ENCODE data around the gene KCNC1. TPM values are rescaled to one million over a fixed set of nuclear protein-coding genes. Genes with fewer than 3 reads are reported as not detected.

KCNC1 gene
- total and polyA plus RNA-seq, 4 donors = 0.54 TPM; not detected in 3

GRCh38 chr11:17743808-17744119 lies 9.2 kb downstream of the KCNC1 start:
- no peak for DNase-seq (ENCODE audit: low spot score)
- Histone ChIP-seq H3K27ac (ENCODE audit: low read depth in 1 of 2, low read length in 2 of 2) (no peak overlapping the region), H3K9me3 (ENCODE audit: control insufficient read depth in 4 of 4, low read length in 3 of 4) (no peaks in the 10 kb centered on the region), H3K36me3 (ENCODE audit: control insufficient read depth in 4 of 4, insufficient read depth in 3 of 4, low read depth in 1 of 4, low read length in 3 of 4) (no peaks in the 10 kb centered on the region), H3K4me1 (ENCODE audit: control insufficient read depth in 4 of 4, insufficient read depth in 4 of 4, low read length in 3 of 4) (no peaks in the 10 kb centered on the region), H3K4me3 (ENCODE audit: low read depth in 1 of 3, low read length in 3 of 3) (no peak overlapping the region), H3K9ac (ENCODE audit: low read depth in 1 of 2, low read length in 2 of 2) (no peak overlapping the region), H3K27me3 (ENCODE audit: control insufficient read depth in 4 of 4, insufficient read depth in 4 of 4, low read length in 3 of 4) (no peaks in the 10 kb centered on the region)
- TF ChIP-seq NR2F2 (IDR thresholded peaks at IDR 0.05) (no peak), ATF3 (IDR thresholded peaks at IDR 0.05) (no peak), HNF4G (IDR thresholded peaks at IDR 0.05) (no peak), GABPA (IDR thresholded peaks at IDR 0.05 in 1 of 2, conservative IDR thresholded peaks at IDR 0.05 in 1 of 2) (no peak), RAD21 (IDR thresholded peaks at IDR 0.05) (no peak), CTCF (IDR thresholded peaks at IDR 0.05; ENCODE audit: low read depth, low read length, missing input control) (no peak), FOXA1 (IDR thresholded peaks at IDR 0.05) (no peak), ZBTB33 (IDR thresholded peaks at IDR 0.05) (no peak), REST (IDR thresholded peaks at IDR 0.05) (no peak), SP1 (IDR thresholded peaks at IDR 0.05) (no peak), FOXA2 (IDR thresholded peaks at IDR 0.05) (no peak), HNF4A (conservative IDR thresholded peaks at IDR 0.05) (no peak), YY1 (IDR thresholded peaks at IDR 0.05) (no peak), RXRA (IDR thresholded peaks at IDR 0.05) (no peak), EGR1 (IDR thresholded peaks at IDR 0.05; ENCODE audit: low read depth in 2 of 2) (no peak), MAX (IDR thresholded peaks at IDR 0.05) (no peak), JUND (IDR thresholded peaks at IDR 0.05) (no peak), TAF1 (conservative IDR thresholded peaks at IDR 0.05) (no peak)
- 89% methylated on average over 5 of the region's 5 CpGs for WGBS
